ENCODE data around the gene CPEB1. TPM values are rescaled to one million over a fixed set of nuclear protein-coding genes. Genes with fewer than 3 reads are reported as not detected.
"Not testable (repeated sequence)": the region's sequence is repeated elsewhere in the genome, so short reads cannot be mapped to it uniquely, and the experiment has no call there.

The CPEB1 gene
- total RNA-seq, 1 donor from 2014 or later: 0.23 TPM

DNA sequence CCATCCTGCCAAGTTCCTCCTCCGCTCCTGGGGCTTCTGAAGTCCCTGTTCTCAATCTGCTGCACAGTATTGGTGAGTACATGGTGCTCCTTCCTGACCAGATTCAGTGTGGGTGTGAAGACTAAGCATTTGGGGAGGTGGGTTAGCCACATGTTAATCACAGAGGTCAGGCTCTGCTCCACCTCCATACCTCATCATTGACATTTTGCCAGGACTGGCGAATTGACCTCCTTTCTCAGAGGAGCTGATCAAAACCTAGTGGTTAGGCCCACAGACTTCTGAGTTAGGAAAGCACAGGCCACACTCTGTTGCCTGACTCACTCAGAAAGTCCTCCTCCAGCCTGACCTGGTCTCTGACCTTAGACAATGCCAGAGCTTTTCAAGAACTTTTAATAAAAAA lies 98.5 kb downstream of the CPEB1 start:
- ATAC-seq: no peak

GRCh38 chr15:82545478-82545877 lies 101.7 kb downstream of the CPEB1 start:
- DNase-seq (ENCODE audit: low spot score) (no peak), ATAC-seq (no peak)

More for the DNA sequence above, 98.5 kb downstream of the CPEB1 start:
- no peak for DNase-seq (ENCODE audit: low spot score)

DNA sequence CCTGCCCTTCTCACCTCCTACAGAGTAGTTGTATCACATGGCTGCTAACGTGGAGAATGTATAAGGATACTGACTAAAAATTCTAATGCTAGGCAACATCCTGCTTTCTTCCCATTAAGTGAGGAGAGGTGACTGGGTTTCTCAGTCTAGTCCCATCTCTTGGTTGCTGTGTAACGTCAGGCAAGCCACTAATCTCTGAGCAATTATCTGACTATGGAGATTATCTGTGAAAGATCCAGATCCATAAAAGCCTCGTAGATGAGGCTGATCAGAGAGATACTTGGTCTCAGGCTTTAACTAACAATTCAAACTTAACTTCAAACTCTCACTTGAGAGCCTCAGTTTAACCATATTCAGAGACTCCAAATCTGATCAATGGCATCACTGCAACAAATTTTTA lies 102.2 kb downstream of the CPEB1 start:
- DNase-seq (ENCODE audit: low spot score) (no peak), ATAC-seq (no peak)

- no peak for ATAC-seq
- no peak for DNase-seq (ENCODE audit: low spot score)
Observed at GRCh38 chr15:82544431-82544830, 102.7 kb downstream of the CPEB1 start.

DNA sequence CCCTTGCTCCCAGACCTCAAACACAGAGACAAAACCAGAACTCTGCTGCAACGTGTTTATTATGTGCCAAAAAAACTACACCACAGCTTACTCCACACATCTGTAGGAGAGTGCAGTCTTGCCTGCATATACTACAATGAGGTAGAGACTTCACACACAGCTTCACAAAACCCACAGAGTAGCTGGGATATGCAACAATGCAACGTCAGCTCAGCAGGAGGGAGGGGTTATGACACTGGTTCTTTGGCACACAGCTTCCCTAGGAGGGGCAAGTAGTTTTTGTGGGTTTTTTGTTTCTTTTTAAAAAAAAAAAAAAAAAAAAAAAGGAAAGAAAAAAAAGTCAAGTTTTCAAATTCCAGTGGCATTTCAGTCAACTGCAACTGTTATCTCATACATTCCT lies 104.0 kb downstream of the CPEB1 start:
- DNase-seq (ENCODE audit: low spot score) (no peak), ATAC-seq (no peak)

DNA sequence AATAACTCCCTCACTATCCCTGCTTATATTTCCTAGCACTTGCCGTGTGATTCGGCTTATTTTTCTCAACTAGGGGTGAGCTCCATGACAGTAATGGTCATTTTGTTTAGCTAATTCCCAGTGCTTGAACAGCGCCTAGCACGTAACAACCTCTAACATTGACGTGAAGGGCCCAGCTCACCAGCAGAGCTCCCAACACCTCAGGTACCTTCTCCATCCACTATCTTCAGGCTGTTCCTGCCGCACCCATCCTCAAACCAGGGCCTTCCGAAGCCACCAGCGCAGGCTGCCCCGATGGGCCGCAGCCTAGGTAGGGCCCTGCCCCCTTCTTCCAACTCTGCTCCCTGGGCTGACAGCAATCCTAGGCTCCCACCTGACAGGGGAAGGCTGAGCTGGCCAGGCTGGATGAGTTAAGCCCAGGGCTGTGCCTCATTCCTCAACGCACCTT lies 106.2 kb downstream of the CPEB1 start:
- DNase-seq (ENCODE audit: low spot score): no peak
- ATAC-seq: peak; percentile 0

GRCh38 chr15:82540055-82540983 lies 106.8 kb downstream of the CPEB1 start, which contains the start of gene RPS17:
RPS17 (minus strand) TSS chr15:82540457; CDS start chr15:82540428, 29 bp downstream.
- DNase-seq (ENCODE audit: low spot score): peak; percentile 97
- ATAC-seq: peak; percentile 96

DNA sequence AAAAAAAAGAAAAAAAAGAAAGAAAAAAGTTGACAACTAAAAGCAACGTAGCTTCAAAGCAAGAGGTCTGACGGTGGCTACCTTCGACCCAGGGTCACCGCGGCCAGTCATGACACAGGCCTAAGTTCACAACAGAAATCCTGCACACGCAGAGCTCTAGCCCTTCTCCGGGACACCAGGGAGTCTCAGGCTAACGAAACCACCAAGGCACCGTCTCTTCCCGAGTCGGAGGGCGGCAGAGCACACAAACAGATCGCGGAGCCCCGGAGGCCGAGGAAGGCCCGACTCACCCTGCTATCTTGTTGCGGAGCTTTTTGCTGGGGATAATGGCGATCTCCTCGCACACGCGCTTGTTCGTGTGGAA lies 107.5 kb downstream of the CPEB1 start:
- DNase-seq (ENCODE audit: low spot score): no peak
- peak; percentile 53 for ATAC-seq

GRCh38 chr15:82538961-82539690 lies 108.0 kb downstream of the CPEB1 start:
- no peak for ATAC-seq
- no peak for DNase-seq (ENCODE audit: low spot score)

DNA sequence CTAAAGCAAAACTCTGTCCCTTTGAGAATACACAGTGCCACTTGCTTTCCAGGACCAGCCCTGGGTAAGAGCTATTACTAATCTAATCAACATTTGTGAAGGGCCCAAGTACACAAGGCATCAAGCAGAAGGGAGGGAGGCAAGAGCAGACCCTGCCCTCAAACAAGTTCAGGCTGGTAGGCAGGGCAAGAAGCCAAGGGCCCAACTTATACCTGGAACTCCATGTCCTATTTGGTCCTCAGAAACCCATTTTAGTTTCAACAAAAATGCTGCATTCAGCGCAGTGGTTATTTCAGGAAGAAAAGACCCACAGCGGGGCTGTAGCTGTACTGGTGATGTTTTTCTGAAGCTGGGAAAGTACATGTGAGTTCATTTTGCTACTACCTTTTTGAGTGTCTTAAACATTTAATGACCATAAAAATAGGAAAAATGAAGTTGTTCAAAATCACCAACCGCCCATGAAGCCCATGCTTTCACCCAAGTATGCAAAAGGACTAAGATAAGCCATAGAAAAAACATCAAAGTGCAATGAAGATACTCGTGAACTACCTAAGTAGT lies 109.7 kb downstream of the CPEB1 start:
- DNase-seq (ENCODE audit: low spot score) (no peak), ATAC-seq (no peak)

GRCh38 chr15:82536409-82537350 lies 110.5 kb downstream of the CPEB1 start:
- no peak for DNase-seq (ENCODE audit: low spot score)
- ATAC-seq: no peak

DNA sequence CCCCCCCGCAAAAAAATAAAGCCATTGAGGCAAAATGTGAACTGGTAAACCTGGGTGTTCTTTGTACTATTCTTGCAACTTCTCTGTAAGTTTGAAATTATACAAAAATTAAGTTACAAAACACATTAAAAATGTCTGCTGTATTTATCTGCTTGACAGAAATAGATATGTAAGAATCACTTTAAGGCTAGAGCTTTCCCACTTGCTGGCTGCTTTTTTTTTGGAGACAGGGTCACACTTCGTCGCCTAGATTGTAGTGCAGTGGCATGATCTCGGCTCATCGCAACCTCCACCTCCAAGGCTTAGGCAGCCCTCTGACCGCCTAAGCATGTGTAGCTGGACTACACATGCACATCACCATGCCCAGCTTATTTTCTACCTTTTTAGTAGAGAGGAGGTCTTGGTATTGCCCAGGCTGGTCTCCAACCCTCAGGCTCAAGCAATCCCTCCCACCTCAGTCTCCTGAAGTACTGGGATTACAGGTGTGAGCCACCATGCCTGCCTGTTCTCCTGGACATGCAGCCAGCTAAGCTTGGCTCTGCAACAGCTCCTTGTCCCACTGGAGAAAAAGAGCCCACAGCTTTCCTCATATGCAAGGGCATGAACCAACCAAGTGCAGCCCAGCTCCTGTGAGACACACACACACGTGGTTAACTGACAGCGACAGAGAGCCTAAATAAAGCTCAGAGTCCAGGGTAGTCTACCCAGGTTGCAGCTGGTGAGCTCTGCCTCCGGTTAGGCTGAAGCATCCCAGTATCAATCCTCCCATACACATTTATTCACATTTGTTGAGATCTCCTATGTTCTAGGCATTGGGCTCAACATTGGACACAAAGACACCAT lies 111.4 kb downstream of the CPEB1 start:
- ATAC-seq: no peak
- no peak for DNase-seq (ENCODE audit: low spot score)

- DNase-seq (ENCODE audit: low spot score); ATAC-seq: not testable (repeated sequence)
Observed at GRCh38 chr15:82535151-82535550, 112.0 kb downstream of the CPEB1 start.

DNA sequence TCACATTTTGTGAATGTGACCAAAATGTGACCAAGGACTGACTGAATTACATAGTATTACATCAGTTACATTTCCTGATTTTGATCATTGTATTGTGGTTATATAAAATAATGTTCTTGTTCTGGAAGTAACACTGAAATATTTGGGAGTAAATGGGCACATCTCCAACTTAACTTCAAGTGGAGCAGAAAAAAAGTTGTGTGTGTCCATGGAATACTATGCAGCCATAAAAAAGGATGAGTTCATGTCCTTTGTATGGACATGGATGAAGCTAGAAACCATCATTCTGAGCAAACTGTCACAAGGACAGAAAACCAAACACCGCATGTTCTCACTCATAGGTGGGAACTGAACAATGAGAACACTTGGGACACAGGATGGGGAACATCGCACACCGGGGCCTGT lies 112.7 kb downstream of the CPEB1 start:
- not testable (repeated sequence) for ATAC-seq; DNase-seq (ENCODE audit: low spot score)

DNA sequence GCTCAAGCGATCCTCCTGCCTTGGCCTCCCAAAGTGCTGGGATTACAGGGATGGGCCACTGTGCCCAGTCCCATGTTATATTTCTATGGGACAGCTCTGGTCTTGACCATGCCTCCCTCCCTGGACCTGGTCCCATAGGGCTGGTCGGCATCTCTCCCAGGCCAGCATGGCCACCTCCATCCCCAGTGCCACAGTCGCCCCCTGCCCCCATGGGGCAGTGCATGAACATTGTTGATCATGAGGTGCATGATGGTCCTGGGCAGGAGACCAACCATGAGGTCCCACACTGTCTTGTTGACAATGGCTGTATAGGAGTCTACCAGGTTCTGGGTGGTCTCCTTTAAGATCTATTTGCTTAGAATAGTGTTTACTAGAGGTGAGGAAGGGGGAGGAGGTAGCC lies 113.4 kb downstream of the CPEB1 start:
- no peak for ATAC-seq
- DNase-seq (ENCODE audit: low spot score): no peak

DNA sequence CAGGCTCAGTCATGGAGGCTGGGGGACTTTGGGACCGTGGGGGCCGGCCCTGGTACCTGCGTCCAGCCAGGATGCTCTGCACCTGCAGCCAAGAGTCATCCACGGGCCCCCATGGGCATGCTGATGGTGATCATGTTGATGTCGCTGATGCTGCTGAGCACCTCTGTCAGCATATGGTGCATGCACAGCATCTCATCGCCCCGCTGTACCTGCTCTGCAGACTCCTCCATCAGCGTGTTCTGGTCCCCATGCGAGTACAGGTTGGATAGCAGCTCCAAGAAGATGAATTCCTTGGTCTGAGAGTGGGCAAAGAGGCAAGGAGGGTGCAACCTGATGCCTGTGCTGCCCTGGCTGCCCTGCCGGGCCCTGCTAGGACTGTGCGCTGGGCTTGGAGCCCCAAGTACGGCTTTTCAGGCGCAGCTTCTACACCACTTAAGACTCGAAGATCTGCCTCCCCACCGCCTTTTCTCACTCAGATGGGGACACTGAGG lies 114.1 kb downstream of the CPEB1 start:
- DNase-seq (ENCODE audit: low spot score) (no peak), ATAC-seq (no peak)

DNA sequence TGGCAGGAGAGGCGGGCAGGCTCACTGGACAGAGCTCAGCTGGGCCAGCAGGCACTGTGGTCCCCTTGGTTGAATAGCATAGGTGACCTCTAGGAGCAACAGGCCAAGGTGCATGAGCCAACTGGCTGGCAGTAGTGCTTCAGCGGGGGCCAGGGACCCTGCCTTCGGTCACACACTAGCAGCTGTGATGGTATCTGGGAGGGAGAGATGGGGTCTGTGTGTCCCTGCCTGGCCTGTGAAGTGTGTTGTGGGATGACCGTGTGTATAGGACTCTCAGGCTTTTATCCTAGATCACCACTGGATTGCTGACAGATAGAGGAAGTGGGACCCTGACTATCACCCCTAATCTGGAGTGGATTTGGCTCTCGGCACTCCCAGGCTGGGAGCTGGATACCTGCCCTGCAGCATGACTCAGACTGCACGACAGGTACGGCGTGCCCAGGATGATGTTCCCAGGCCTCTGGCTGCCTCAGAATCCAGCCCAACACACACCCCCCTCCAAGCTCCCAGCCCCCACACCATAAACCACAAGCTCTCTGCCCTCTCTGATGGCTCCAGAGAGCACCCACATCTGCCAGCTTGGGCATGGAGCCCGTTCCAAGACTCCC lies 114.7 kb downstream of the CPEB1 start:
- ATAC-seq (no peak), DNase-seq (ENCODE audit: low spot score) (no peak)

- DNase-seq (ENCODE audit: low spot score) (no peak), ATAC-seq (no peak)
Observed at GRCh38 chr15:82531496-82532382, 115.4 kb downstream of the CPEB1 start.
